Measurements from ENCODE around the gene C16orf74.

Gene C16orf74

GRCh38 chr16:85667841-85668413 lies 83.0 kb downstream of the C16orf74 start:
- no peak for DNase-seq

- DNase-seq, result no peak
Observed at GRCh38 chr16:85667261-85667660, 83.6 kb downstream of the C16orf74 start.

- no peak for DNase-seq
Observed at GRCh38 chr16:85665929-85666328, 85.0 kb downstream of the C16orf74 start.

- DNase-seq, result no peak
Observed at GRCh38 chr16:85665373-85665740, 85.5 kb downstream of the C16orf74 start.

GRCh38 chr16:85664580-85665372 lies 86.1 kb downstream of the C16orf74 start:
- DNase-seq, result no peak

- no peak for DNase-seq
Observed at GRCh38 chr16:85663891-85664321, 87.0 kb downstream of the C16orf74 start.

- no peak for DNase-seq
Observed at GRCh38 chr16:85662976-85663830, 87.7 kb downstream of the C16orf74 start.

- no peak for DNase-seq
Observed at GRCh38 chr16:85662482-85662812, 88.4 kb downstream of the C16orf74 start.

GRCh38 chr16:85661740-85662481 lies 89.0 kb downstream of the C16orf74 start:
- DNase-seq, result no peak

GRCh38 chr16:85660843-85661739 lies 89.8 kb downstream of the C16orf74 start:
- no peak for DNase-seq

- DNase-seq, result peak; percentile 72
Observed at GRCh38 chr16:85659805-85660511, 90.9 kb downstream of the C16orf74 start.

GRCh38 chr16:85659336-85659735 lies 91.6 kb downstream of the C16orf74 start:
- DNase-seq, result no peak

GRCh38 chr16:85658504-85659326 lies 92.2 kb downstream of the C16orf74 start:
- no peak for DNase-seq

- DNase-seq, result no peak
Observed at GRCh38 chr16:85657996-85658395, 92.9 kb downstream of the C16orf74 start.

Data from suppressor macrophage treated with lipopolysaccharide for 4 hours (primary cell).